WI38 (cell line): Measurements from ENCODE around the gene PRR15L.

ENCODE experiments used
- H3K4me3 ChIP-seq: 2 replicates; pipeline ENCODE4 v1.5.1; 2011; ENCODE audit warnings: low read depth, mild to moderate bottlenecking, control low read depth, low read length
- CTCF ChIP-seq: IDR thresholded peaks from 2 replicates; pipeline ENCODE4 v1.5.1; 2012; ENCODE audit warnings: low read depth, mild to moderate bottlenecking, control low read depth, low read length

PRR15L gene

DNA sequence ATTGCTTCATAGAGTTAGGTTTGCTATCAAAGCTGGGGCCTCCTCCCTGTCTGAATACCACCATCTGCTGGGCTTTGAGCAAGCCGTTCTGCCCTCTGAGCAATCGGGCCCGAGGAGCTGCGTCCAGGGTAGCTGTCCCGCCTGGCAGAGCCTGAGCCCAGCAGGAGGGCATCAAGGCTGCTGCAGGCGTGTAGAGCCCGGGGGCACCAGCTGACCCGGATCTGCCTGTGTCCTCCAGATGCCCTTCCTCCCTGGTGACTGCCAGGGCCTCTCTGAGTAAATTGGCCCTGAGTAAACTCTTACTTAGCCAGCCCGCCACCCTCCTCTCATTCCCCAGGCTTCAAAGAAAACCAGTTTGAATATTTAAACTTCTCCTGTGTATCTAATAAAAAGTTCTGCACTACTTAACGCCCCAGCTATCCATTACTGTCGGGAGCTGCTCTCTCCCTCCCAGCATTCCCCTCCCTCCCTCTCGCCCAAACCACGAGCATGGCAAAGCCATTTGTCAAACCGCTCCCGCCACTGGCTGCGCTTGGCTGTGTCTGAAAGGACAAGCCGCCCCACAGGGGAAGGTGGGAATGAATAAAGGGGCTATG lies 29.7 kb upstream of the PRR15L start:
- TF ChIP-seq CTCF, result no peak
- no peak overlapping the region for H3K4me3 ChIP-seq

- no peak for TF ChIP-seq CTCF
- H3K4me3 ChIP-seq, result no peak overlapping the region
Measured at GRCh38 chr17:47986520-47986919, 28.8 kb upstream of the PRR15L start.

- no peak overlapping the region for H3K4me3 ChIP-seq
Measured at GRCh38 chr17:47983492-47984223, 26.0 kb upstream of the PRR15L start.

GRCh38 chr17:47982645-47983390 lies 25.1 kb upstream of the PRR15L start:
- no peak for TF ChIP-seq CTCF
- H3K4me3 ChIP-seq, result no peak overlapping the region

More at GRCh38 chr17:47983492-47984223, 26.0 kb upstream of the PRR15L start:
- TF ChIP-seq CTCF, result no peak

GRCh38 chr17:47982091-47982617 lies 24.5 kb upstream of the PRR15L start:
- no peak for TF ChIP-seq CTCF
- no peak overlapping the region for H3K4me3 ChIP-seq

DNA sequence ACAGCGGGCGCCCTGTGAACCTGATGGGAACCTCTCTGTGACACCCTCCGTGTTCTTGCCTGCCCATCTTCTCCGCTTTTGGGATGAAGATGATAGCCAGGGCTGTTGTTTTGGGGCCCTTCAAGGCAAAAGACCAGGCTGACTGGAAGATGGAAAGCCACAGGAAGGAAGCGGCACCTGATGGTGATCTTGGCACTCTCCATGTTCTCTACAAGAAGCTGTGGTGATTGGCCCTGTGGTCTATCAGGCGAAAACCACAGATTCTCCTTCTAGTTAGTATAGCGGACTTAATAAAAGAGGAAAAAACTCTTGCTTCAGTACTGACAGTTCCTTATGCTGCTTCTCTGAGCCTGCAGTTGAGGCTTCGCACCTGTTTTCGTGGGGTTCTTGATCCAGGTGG lies 23.8 kb upstream of the PRR15L start:
- no peak overlapping the region for H3K4me3 ChIP-seq
- TF ChIP-seq CTCF, result no peak
